Activated CD4-positive, alpha-beta T cell treated with anti-CD3 and anti-CD28 coated beads, Interleukin-2, amount 10 ng/mL, durations not matched to agents 24 days and 14 days (primary cell): ENCODE measurements around the gene MPST. TPM values are rescaled to one million over a fixed set of nuclear protein-coding genes. Genes with fewer than 3 reads are reported as not detected.
A peak's percentile ranks its signal among the peaks of the same experiment; 100 is the strongest.

Experiments
- DNase-seq: peaks from one replicate; pipeline ENCODE4 v3.0.0; 2022
- H3K27ac Mint-ChIP-seq: one replicate; pipeline ENCODE4 v1.8.0; 2022; ENCODE audit warnings: mild to moderate bottlenecking, mixed read lengths
- H3K27me3 Mint-ChIP-seq: one replicate; pipeline ENCODE4 v1.8.0; 2022; ENCODE audit warnings: mixed read lengths
- H3K36me3 Mint-ChIP-seq: one replicate; pipeline ENCODE4 v1.8.0; 2022; ENCODE audit warnings: low read depth, mild to moderate bottlenecking, mixed read lengths
- H3K4me1 Mint-ChIP-seq: one replicate; pipeline ENCODE4 v1.8.0; 2021; ENCODE audit warnings: mixed read lengths
- H3K4me3 Mint-ChIP-seq: one replicate; pipeline ENCODE4 v1.8.0; 2022; ENCODE audit warnings: mild to moderate bottlenecking, moderate library complexity, mixed read lengths
- H3K9me3 Mint-ChIP-seq: one replicate; pipeline ENCODE4 v1.8.0; 2021; ENCODE audit warnings: mixed read lengths
- intact Hi-C: fragments of 100-400 bp; cut with micrococcal nuclease; formaldehyde crosslinking; loops from one replicate; pipeline ENCODE4 v1.15.1; 2023
- total RNA-seq: library from RNA; stranded (reverse); gene quantifications from 2 replicates; pipeline ENCODE4 v1.2.3, GENCODE V29; 2022

The MPST gene
- total RNA-seq, 1 donor from 2014 or later, result 21.0 TPM

GRCh38 chr22:37011472-37011871, 8.1 kb upstream of the MPST start:
- intact Hi-C loops, result no loop called here

GRCh38 chr22:37012262-37012904, 7.2 kb upstream of the MPST start:
- H3K4me3 Mint-ChIP-seq, result no peak overlapping the region
- no peaks in the 10 kb centered on the region for H3K36me3 Mint-ChIP-seq
- no peak for DNase-seq
- H3K9me3 Mint-ChIP-seq, result no peaks in the 10 kb centered on the region
- peaks cover 8% of the 10 kb centered on the region for H3K4me1 Mint-ChIP-seq
- intact Hi-C loops, result no loop called here
- peaks cover 16% of the 10 kb centered on the region for H3K27me3 Mint-ChIP-seq
- no peak overlapping the region for H3K27ac Mint-ChIP-seq

More at GRCh38 chr22:37011472-37011871, 8.1 kb upstream of the MPST start:
- no peak for DNase-seq
- Mint-ChIP-seq H3K27me3 (peaks cover 25% of the 10 kb centered on the region), H3K36me3 (no peaks in the 10 kb centered on the region), H3K27ac (no peak overlapping the region), H3K4me1 (peaks cover 8% of the 10 kb centered on the region), H3K9me3 (no peaks in the 10 kb centered on the region), H3K4me3 (no peak overlapping the region)

GRCh38 chr22:37012956-37013355, 6.6 kb upstream of the MPST start:
- Mint-ChIP-seq H3K4me1 (peaks cover 3% of the 10 kb centered on the region), H3K36me3 (no peaks in the 10 kb centered on the region), H3K27ac (no peak overlapping the region), H3K9me3 (no peaks in the 10 kb centered on the region), H3K27me3 (peaks cover 10% of the 10 kb centered on the region), H3K4me3 (no peak overlapping the region)
- intact Hi-C loops, result no loop called here
- DNase-seq, result no peak

- H3K9me3 Mint-ChIP-seq, result no peaks in the 10 kb centered on the region
- H3K4me1 Mint-ChIP-seq, result peaks cover 2% of the 10 kb centered on the region
- no peak overlapping the region for H3K4me3 Mint-ChIP-seq
- intact Hi-C loops, result no loop called here
- peaks cover 7% of the 10 kb centered on the region for H3K27me3 Mint-ChIP-seq
- H3K36me3 Mint-ChIP-seq, result no peaks in the 10 kb centered on the region
- no peak overlapping the region for H3K27ac Mint-ChIP-seq
- no peak for DNase-seq
Measured at GRCh38 chr22:37014415-37014806, 5.1 kb upstream of the MPST start.

- no peak for DNase-seq
- H3K4me3 Mint-ChIP-seq, result no peak overlapping the region
- H3K4me1 Mint-ChIP-seq, result peaks cover 4% of the 10 kb centered on the region
- H3K27me3 Mint-ChIP-seq, result peaks cover 2% of the 10 kb centered on the region
- no peaks in the 10 kb centered on the region for H3K36me3 Mint-ChIP-seq
- H3K9me3 Mint-ChIP-seq, result no peaks in the 10 kb centered on the region
- H3K27ac Mint-ChIP-seq, result peak overlapping the region; percentile 48
- intact Hi-C loops, result no loop called here
Measured at GRCh38 chr22:37014835-37015586, 4.5 kb upstream of the MPST start.

GRCh38 chr22:37015587-37015878, 4.0 kb upstream of the MPST start:
- H3K27ac Mint-ChIP-seq, result no peak overlapping the region

GRCh38 chr22:37016134-37016910, 3.2 kb upstream of the MPST start:
- Mint-ChIP-seq H3K4me1 (peaks cover 12% of the 10 kb centered on the region), H3K4me3 (no peak overlapping the region), H3K27me3 (peaks cover 2% of the 10 kb centered on the region), H3K9me3 (no peaks in the 10 kb centered on the region), H3K36me3 (no peaks in the 10 kb centered on the region), H3K27ac (no peak overlapping the region)
- intact Hi-C loops, result no loop called here
- no peak for DNase-seq

More at GRCh38 chr22:37015587-37015878, 4.0 kb upstream of the MPST start:
- no peaks in the 10 kb centered on the region for H3K36me3 Mint-ChIP-seq
- peaks cover 8% of the 10 kb centered on the region for H3K4me1 Mint-ChIP-seq
- H3K27me3 Mint-ChIP-seq, result peaks cover 2% of the 10 kb centered on the region
- intact Hi-C loops, result no loop called here
- H3K4me3 Mint-ChIP-seq, result no peak overlapping the region
- DNase-seq, result no peak
- H3K9me3 Mint-ChIP-seq, result no peaks in the 10 kb centered on the region

- Mint-ChIP-seq H3K27me3 (peaks cover 2% of the 10 kb centered on the region), H3K4me1 (peaks cover 16% of the 10 kb centered on the region), H3K36me3 (no peaks in the 10 kb centered on the region), H3K27ac (no peak overlapping the region), H3K4me3 (no peak overlapping the region), H3K9me3 (no peaks in the 10 kb centered on the region)
- DNase-seq, result no peak
- intact Hi-C loops, result no loop called here
Measured at GRCh38 chr22:37017356-37017755, 2.2 kb upstream of the MPST start.

- no peak for DNase-seq
- Mint-ChIP-seq H3K9me3 (no peaks in the 10 kb centered on the region), H3K4me1 (peaks cover 16% of the 10 kb centered on the region), H3K27ac (peak overlapping the region; percentile 72), H3K4me3 (peak overlapping the region; percentile 82), H3K36me3 (no peaks in the 10 kb centered on the region), H3K27me3 (peaks cover 2% of the 10 kb centered on the region)
- intact Hi-C loops, result no loop called here
Measured at GRCh38 chr22:37018086-37018814, 1.3 kb upstream of the MPST start.

- Mint-ChIP-seq H3K27ac (peak overlapping the region; percentile 72), H3K4me3 (peak overlapping the region; percentile 82)
Measured at GRCh38 chr22:37018815-37019308, 680 bp upstream of the MPST start.

GRCh38 chr22:37020192-37020479, 594 bp downstream of the MPST start:
- Mint-ChIP-seq H3K27me3 (peaks cover 2% of the 10 kb centered on the region), H3K36me3 (peaks cover 4% of the 10 kb centered on the region), H3K4me3 (peak overlapping the region; percentile 93), H3K9me3 (no peaks in the 10 kb centered on the region), H3K27ac (peak overlapping the region; percentile 89), H3K4me1 (peaks cover 16% of the 10 kb centered on the region)
- no peak for DNase-seq
- intact Hi-C loops, result no loop called here

More at GRCh38 chr22:37018815-37019308, 680 bp upstream of the MPST start:
- DNase-seq, result peak; percentile 60
- H3K4me1 Mint-ChIP-seq, result peaks cover 16% of the 10 kb centered on the region
- intact Hi-C loops, result no loop called here
- H3K9me3 Mint-ChIP-seq, result no peaks in the 10 kb centered on the region
- peaks cover 2% of the 10 kb centered on the region for H3K27me3 Mint-ChIP-seq
- no peaks in the 10 kb centered on the region for H3K36me3 Mint-ChIP-seq

- H3K27me3 Mint-ChIP-seq, result no peaks in the 10 kb centered on the region
- no peaks in the 10 kb centered on the region for H3K9me3 Mint-ChIP-seq
- H3K36me3 Mint-ChIP-seq, result peaks cover 4% of the 10 kb centered on the region
- intact Hi-C loops, result no loop called here
- H3K4me3 Mint-ChIP-seq, result no peak overlapping the region
- H3K27ac Mint-ChIP-seq, result no peak overlapping the region
- DNase-seq, result no peak
- peaks cover 16% of the 10 kb centered on the region for H3K4me1 Mint-ChIP-seq
Measured at GRCh38 chr22:37021041-37021440, 1.5 kb downstream of the MPST start.

- DNase-seq, result peak; percentile 89
- peak overlapping the region; percentile 72 for H3K27ac Mint-ChIP-seq
- peaks cover 16% of the 10 kb centered on the region for H3K4me1 Mint-ChIP-seq
- H3K36me3 Mint-ChIP-seq, result peaks cover 6% of the 10 kb centered on the region
- intact Hi-C loops, result no loop called here
- no peaks in the 10 kb centered on the region for H3K9me3 Mint-ChIP-seq
- H3K4me3 Mint-ChIP-seq, result peak overlapping the region; percentile 69
- no peaks in the 10 kb centered on the region for H3K27me3 Mint-ChIP-seq
Measured at GRCh38 chr22:37021710-37022482, 2.4 kb downstream of the MPST start.
